HT-29 (cell line): Measurements from ENCODE around the gene PTPRD. TPM values are rescaled to one million over a fixed set of nuclear protein-coding genes. Genes with fewer than 3 reads are reported as not detected.
"Not testable (repeated sequence)": the region's sequence is repeated elsewhere in the genome, so short reads cannot be mapped to it uniquely, and the experiment has no call there.

Source experiments
- DNase-seq: peaks from one replicate; pipeline ENCODE4 v3.0.0-alpha.2; 2015; ENCODE audit warnings: low spot score
- total RNA-seq: library from RNA; depleted of rRNA; stranded (reverse); fragments of >200 nt; shearing (Covaris generic); gene quantifications from 2 replicates; pipeline ENCODE4 v1.2.3, GENCODE V29; 2014

Gene PTPRD
- total RNA-seq, 1 experiment from 2014 or later = not detected

GRCh38 chr9:9337129-9337528 lies 1275.7 kb downstream of the PTPRD start:
- DNase-seq = no peak

- no peak for DNase-seq
Observed at GRCh38 chr9:9326749-9327148, 1286.1 kb downstream of the PTPRD start.

- no peak for DNase-seq
Observed at GRCh38 chr9:9319007-9319406, 1293.8 kb downstream of the PTPRD start.

- DNase-seq = not testable (repeated sequence)
Observed at GRCh38 chr9:9310743-9311142, 1302.1 kb downstream of the PTPRD start.

- no peak for DNase-seq
Observed at GRCh38 chr9:9305600-9305999, 1307.2 kb downstream of the PTPRD start.

- DNase-seq = no peak
Observed at GRCh38 chr9:9299134-9299533, 1313.7 kb downstream of the PTPRD start.

- no peak for DNase-seq
Observed at GRCh38 chr9:9286001-9286400, 1326.8 kb downstream of the PTPRD start.

- DNase-seq = no peak
Observed at GRCh38 chr9:9284201-9284600, 1328.6 kb downstream of the PTPRD start.

- no peak for DNase-seq
Observed at GRCh38 chr9:9283159-9283986, 1329.4 kb downstream of the PTPRD start.

- no peak for DNase-seq
Observed at GRCh38 chr9:9275601-9276000, 1337.2 kb downstream of the PTPRD start.

GRCh38 chr9:9257999-9258498 lies 1354.8 kb downstream of the PTPRD start:
- DNase-seq = no peak

- DNase-seq = no peak
Observed at GRCh38 chr9:9246726-9247125, 1366.1 kb downstream of the PTPRD start.

GRCh38 chr9:9231946-9232345 lies 1380.9 kb downstream of the PTPRD start:
- DNase-seq = no peak

- no peak for DNase-seq
Observed at GRCh38 chr9:9229269-9229668, 1383.5 kb downstream of the PTPRD start.

- DNase-seq = no peak
Observed at GRCh38 chr9:9223175-9223574, 1389.6 kb downstream of the PTPRD start.

- DNase-seq = no peak
Observed at GRCh38 chr9:9222730-9223129, 1390.1 kb downstream of the PTPRD start.

GRCh38 chr9:9216934-9217333 lies 1395.9 kb downstream of the PTPRD start:
- no peak for DNase-seq

- DNase-seq = no peak
Observed at GRCh38 chr9:9215050-9215449, 1397.8 kb downstream of the PTPRD start.

GRCh38 chr9:9214066-9214465 lies 1398.7 kb downstream of the PTPRD start:
- DNase-seq = no peak

- DNase-seq = no peak
Observed at GRCh38 chr9:9212963-9213362, 1399.8 kb downstream of the PTPRD start.

GRCh38 chr9:9202276-9202675 lies 1410.5 kb downstream of the PTPRD start:
- no peak for DNase-seq

GRCh38 chr9:9186086-9186485 lies 1426.7 kb downstream of the PTPRD start:
- no peak for DNase-seq

GRCh38 chr9:9182431-9182830 lies 1430.4 kb downstream of the PTPRD start:
- DNase-seq = no peak
